Spleen (tissue), 11 donors: ENCODE measurements around the gene PAQR8. TPM values are rescaled to one million over a fixed set of nuclear protein-coding genes. Genes with fewer than 3 reads are reported as not detected.

Source experiments
- DNase-seq: peaks from one replicate; pipeline ENCODE4 v3.0.0-alpha.2; 2020
- H3K27ac ChIP-seq, 8 donors: fragments of 200-600 bp; sonication (generic) in 7 of 8; 1 replicate in 4 of 8; 2 replicates in 4 of 8; pipeline versions ENCODE4 v1.5.0 to v1.8.0; 2016 to 2021; ENCODE audit warnings: inconsistent platforms in 4 of 8, mild to moderate bottlenecking in 4 of 8, moderate library complexity in 1 of 8
- H3K27me3 ChIP-seq, 7 donors: fragments of 200-600 bp; sonication (generic) in 6 of 7; replicated peaks in 1 of 7; 1 replicate in 4 of 7; 2 replicates in 3 of 7; pipeline versions ENCODE4 v1.5.0 to v1.8.0; 2016 to 2021; ENCODE audit warnings: inconsistent platforms in 3 of 7, mild to moderate bottlenecking in 1 of 7
- H3K36me3 ChIP-seq, 6 donors: fragments of 200-600 bp; sonication (generic) in 5 of 6; 1 replicate in 4 of 6; 2 replicates in 2 of 6; pipeline versions ENCODE4 v1.5.0 to v1.8.0; 2016 to 2021; ENCODE audit warnings: inconsistent platforms in 2 of 6
- H3K4me1 ChIP-seq, 6 donors: fragments of 200-600 bp; sonication (generic) in 5 of 6; 1 replicate in 3 of 6; 2 replicates in 3 of 6; pipeline versions ENCODE4 v1.5.0 to v1.8.0; 2016 to 2021; ENCODE audit warnings: inconsistent platforms in 3 of 6
- H3K4me3 ChIP-seq, 8 donors: fragments of 200-600 bp; sonication (generic) in 7 of 8; 1 replicate in 4 of 8; 2 replicates in 4 of 8; pipeline versions ENCODE4 v1.5.0 to v1.8.0; 2016 to 2021; ENCODE audit warnings: inconsistent platforms in 4 of 8, mild to moderate bottlenecking in 4 of 8, moderate library complexity in 2 of 8
- H3K9me3 ChIP-seq, 8 donors: fragments of 200-600 bp; sonication (generic) in 7 of 8; 1 replicate in 4 of 8; 2 replicates in 4 of 8; pipeline versions ENCODE4 v1.5.0 to v1.8.0; 2016 to 2021; ENCODE audit warnings: inconsistent platforms in 4 of 8
- CTCF ChIP-seq, 11 experiments: fragments of 200-600 bp in 7 of 11; fragments of 450-650 bp in 4 of 11; sonication (generic) in 4 of 11; IDR thresholded peaks in 8 of 11; conservative IDR thresholded peaks in 3 of 11; 1 replicate in 7 of 11; 2 replicates in 4 of 11; pipeline versions ENCODE4 v1.4.0 to v1.8.0; 2016 to 2021; ENCODE audit warnings: antibody characterized with exemption in 11 of 11, inconsistent platforms in 4 of 11, mild to moderate bottlenecking in 1 of 11
- POLR2A ChIP-seq, 3 donors: fragments of 450-650 bp; IDR thresholded peaks; one replicate each; pipeline ENCODE4 v1.5.1; 2017; ENCODE audit warnings: antibody characterized with exemption in 3 of 3, mild to moderate bottlenecking in 1 of 3
- POLR2AphosphoS5 ChIP-seq, 3 donors: sonication (generic); formaldehyde crosslinking; IDR thresholded peaks; one replicate each; pipeline ENCODE4 v1.5.1; 2017; ENCODE audit warnings: antibody characterized with exemption in 3 of 3
- WGBS, 5 donors: extraction: QIAGEN DNeasy Blood & Tissue Kit in 3 of 5; methylation state at CpG; one replicate each; pipeline versions ENCODE4 v1.1.5 to v1.1.7; 2013 to 2018; 5-methylcytosine and 5-hydroxymethylcytosine counted together
- intact Hi-C: fragments of 100-400 bp; cut with DNase I; formaldehyde crosslinking; loops from one replicate; pipeline ENCODE4 v1.15.0; 2023; ENCODE audit warnings: low total_unique reads
- polyA plus RNA-seq, 3 donors: library from polyadenylated mRNA; stranded (reverse); fragments of 200-250 nt; gene quantifications; one replicate each; pipeline ENCODE4 v1.2.1, GENCODE V29; 2013
- total RNA-seq, 7 donors: library from RNA; depleted of rRNA in 3 of 7; stranded (reverse); fragments of >200 nt in 3 of 7; fragmentation: NEBNext Ultra II Directional in 4 of 7; extraction: Animal tissue kit (Norgen Biotek cat#: 25700) in 4 of 7; gene quantifications; one replicate each; pipeline versions ENCODE4 v1.1.0 to v1.2.1, GENCODE V29; 2016 to 2021
- donor health status: healthy with polysubstance abuse.
- donor health status: DM: no; HTN: no; CAD: no; lungs with moderate emphysema.
- donor health status: DM: no; HTN: no; CAD: no.
- donor health status: Bipolar disorder and iron deficiency.
- donor health status: healthy.
- donor health status: DM: no; HTN: no; CAD: no.
- donor health status: DM: yes; HTN: yes; CAD: no.

Gene PAQR8
- total and polyA plus RNA-seq, 10 donors: 3.5 to 13.3 (median 9.7) TPM

DNA sequence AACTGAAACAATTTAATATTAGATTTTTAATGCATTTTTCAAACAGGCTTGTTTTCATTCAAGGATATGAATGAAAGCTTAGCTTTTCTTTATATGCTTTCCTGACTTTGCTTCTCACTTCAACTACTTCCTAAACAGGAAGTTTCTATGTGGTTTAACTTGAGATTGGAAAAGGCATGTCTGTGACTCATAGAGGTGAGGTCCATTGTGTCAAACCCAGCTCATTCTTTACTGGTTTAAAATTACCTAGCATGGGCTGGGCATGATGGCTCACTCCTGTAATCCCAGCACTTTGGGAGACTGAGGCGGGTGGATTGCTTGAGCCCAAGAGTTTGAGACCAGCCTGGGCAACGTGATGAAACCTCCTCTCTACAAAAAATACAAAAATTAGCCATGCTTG is 92.6 kb downstream of the PAQR8 start:
- no peaks in the 10 kb centered on the region for H3K27me3 ChIP-seq
- 73 to 96% (median 77%) methylated on average over 2 of the region's 2 CpGs for WGBS, 5 donors
- peaks cover 0 to 22% (median 19%) of the 10 kb centered on the region in 8 donors for H3K9me3 ChIP-seq
- DNase-seq: no peak
- TF ChIP-seq CTCF (IDR thresholded peaks at IDR 0.05 in 8 of 11, conservative IDR thresholded peaks at IDR 0.05 in 3 of 11) (no peak), POLR2AphosphoS5 (IDR thresholded peaks at IDR 0.05) (no peak), POLR2A (IDR thresholded peaks at IDR 0.05) (no peak)
- no peaks in the 10 kb centered on the region for H3K4me1 ChIP-seq
- no peak overlapping the region for H3K4me3 ChIP-seq
- intact Hi-C loops: no loop called here
- peaks cover 0 to 31% (median 0%) of the 10 kb centered on the region in 6 donors for H3K36me3 ChIP-seq
- H3K27ac ChIP-seq: no peak overlapping the region

GRCh38 chr6:52457096-52457495 is 95.1 kb downstream of the PAQR8 start:
- H3K36me3 ChIP-seq: peaks cover 0 to 24% (median 0%) of the 10 kb centered on the region in 6 donors
- 92 to 97% (median 96%) methylated on average over 2 of the region's 2 CpGs for WGBS, 5 donors
- no peak overlapping the region for H3K4me3 ChIP-seq
- peaks cover 0 to 5% (median 0%) of the 10 kb centered on the region in 8 donors for H3K9me3 ChIP-seq
- intact Hi-C loops: no loop called here
- TF ChIP-seq CTCF (IDR thresholded peaks at IDR 0.05 in 8 of 11, conservative IDR thresholded peaks at IDR 0.05 in 3 of 11): no peak
- TF ChIP-seq POLR2AphosphoS5 (IDR thresholded peaks at IDR 0.05): no peak
- no peaks in the 10 kb centered on the region for H3K27me3 ChIP-seq
- no peak overlapping the region for H3K27ac ChIP-seq
- no peak for DNase-seq
- no peaks in the 10 kb centered on the region for H3K4me1 ChIP-seq

Other genes with a start within 250 kb of the PAQR8 start
- gene IL17A, start 175.8 kb upstream of the PAQR8 start, total RNA-seq: not detected
- gene IL17A, start 175.8 kb upstream of the PAQR8 start, polyA plus RNA-seq: not detected
- not detected for gene IL17F, start 117.7 kb upstream of the PAQR8 start, total RNA-seq
- gene IL17F, start 117.7 kb upstream of the PAQR8 start, polyA plus RNA-seq: not detected
- 10 to 100 TPM; 32.3 to 48.6 (median 36.8) TPM for gene MCM3, start 77.4 kb upstream of the PAQR8 start, total RNA-seq
- 10 to 100 TPM; 21.1 to 36.5 (median 29.4) TPM for gene MCM3, start 77.4 kb upstream of the PAQR8 start, polyA plus RNA-seq
- 10 to 100 TPM in 6 of 7 donors, 1 to 10 TPM in 1; 9.3 to 29.4 (median 16.7) TPM for gene EFHC1, start 58.2 kb downstream of the PAQR8 start, total RNA-seq
- 10 to 100 TPM; 11.2 to 40.3 (median 16.9) TPM for gene EFHC1, start 58.2 kb downstream of the PAQR8 start, polyA plus RNA-seq
- 10 to 100 TPM; 26.7 to 47.7 (median 40.1) TPM for gene TRAM2, start 214.9 kb downstream of the PAQR8 start, total RNA-seq
- gene TRAM2, start 214.9 kb downstream of the PAQR8 start, polyA plus RNA-seq: 1 to 10 TPM; 1.8 to 4.8 (median 2.2) TPM